ENCODE data around the gene MANF.
A peak's percentile ranks its signal among the peaks of the same experiment; 100 is the strongest.
"Not testable (repeated sequence)": the region's sequence is repeated elsewhere in the genome, so short reads cannot be mapped to it uniquely, and the experiment has no call there.

The MANF gene

DNA sequence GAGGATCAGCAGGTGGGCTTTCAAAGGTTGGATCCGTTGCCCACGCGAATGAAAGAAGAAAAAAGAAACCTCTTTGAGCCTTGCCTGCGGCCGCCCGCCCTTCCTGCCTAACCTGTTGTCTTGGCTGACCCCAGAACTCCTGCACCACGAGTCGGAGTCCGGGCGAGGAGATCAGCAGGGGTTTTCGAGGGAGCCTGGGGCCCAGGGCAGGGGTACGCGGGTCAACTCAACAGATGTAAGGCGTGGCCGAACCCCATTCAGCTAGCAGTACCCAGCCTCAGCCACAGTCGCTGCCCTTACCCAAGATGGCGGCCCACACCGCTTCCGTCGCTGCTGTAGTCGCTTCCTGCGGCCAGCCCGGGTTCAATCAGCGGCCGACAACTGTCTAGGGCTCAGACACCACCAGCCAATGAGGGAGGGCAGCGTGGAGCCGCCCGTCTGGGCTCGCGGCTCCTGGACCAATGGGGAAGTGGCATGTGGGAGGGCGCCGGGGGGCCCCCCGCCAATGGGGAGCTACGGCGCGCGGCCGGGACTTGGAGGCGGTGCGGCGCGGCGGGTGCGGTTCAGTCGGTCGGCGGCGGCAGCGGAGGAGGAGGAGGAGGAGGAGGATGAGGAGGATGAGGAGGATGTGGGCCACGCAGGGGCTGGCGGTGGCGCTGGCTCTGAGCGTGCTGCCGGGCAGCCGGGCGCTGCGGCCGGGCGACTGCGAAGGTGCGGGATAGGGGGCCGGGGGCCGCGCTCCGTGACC is at the start of gene MANF:
TSS of gene MANF (plus strand) at position 566 of the 748 bp plus-strand sequence. CDS start at position 618, 52 bp downstream.
- DNase-seq (ENCODE audit: low read depth in 2 of 2), result peak; percentile 97 to 98

GRCh38 chr3:51336261-51336660 is 48.8 kb upstream of the MANF start:
- DNase-seq (ENCODE audit: low read depth in 2 of 2), result no peak

DNA sequence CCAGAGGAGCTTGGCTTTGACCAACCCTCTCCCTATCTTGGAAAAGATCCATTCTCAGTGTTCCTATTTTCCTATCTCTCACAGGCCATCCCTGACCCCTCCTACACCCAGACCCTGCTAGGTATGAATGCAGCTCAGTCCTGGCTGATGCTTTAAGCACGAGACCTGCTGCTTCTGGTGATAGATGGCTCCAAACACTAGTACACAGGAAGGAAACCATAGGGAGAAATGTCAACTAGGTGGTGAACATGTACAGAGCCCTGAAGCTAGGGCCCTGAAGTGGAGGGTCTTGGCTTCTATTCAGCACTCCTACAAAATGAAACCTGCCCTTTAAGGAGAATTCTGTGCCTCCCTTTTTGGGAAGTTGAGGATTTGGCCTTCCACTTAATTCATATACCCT is 47.4 kb upstream of the MANF start:
- DNase-seq (ENCODE audit: low read depth in 2 of 2), result no peak

DNA sequence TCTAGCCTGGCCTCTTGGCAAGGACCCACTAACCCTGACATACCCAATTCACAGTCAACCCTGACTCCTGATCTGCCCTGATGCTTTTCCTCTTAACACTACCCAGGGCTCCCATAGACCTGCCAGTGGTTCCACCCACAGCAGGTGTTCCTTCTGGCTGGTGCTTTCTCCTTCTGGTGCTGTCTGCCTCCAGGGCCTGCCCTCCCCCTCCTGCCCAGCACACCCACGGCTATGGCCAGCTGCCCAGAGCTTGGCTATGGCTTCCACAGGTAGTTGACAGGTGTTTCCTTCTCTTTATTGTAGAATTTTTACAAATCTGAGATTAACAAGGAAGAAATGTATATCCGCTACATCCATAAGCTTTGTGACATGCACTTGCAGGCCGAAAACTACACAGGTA is 46.5 kb upstream of the MANF start:
- DNase-seq (ENCODE audit: low read depth in 2 of 2), result no peak

GRCh38 chr3:51340013-51340829 is 44.9 kb upstream of the MANF start:
- no peak for DNase-seq (ENCODE audit: low read depth in 2 of 2)

- DNase-seq (ENCODE audit: low read depth in 2 of 2), result no peak
Measured at GRCh38 chr3:51340989-51341636, 44.0 kb upstream of the MANF start.

DNA sequence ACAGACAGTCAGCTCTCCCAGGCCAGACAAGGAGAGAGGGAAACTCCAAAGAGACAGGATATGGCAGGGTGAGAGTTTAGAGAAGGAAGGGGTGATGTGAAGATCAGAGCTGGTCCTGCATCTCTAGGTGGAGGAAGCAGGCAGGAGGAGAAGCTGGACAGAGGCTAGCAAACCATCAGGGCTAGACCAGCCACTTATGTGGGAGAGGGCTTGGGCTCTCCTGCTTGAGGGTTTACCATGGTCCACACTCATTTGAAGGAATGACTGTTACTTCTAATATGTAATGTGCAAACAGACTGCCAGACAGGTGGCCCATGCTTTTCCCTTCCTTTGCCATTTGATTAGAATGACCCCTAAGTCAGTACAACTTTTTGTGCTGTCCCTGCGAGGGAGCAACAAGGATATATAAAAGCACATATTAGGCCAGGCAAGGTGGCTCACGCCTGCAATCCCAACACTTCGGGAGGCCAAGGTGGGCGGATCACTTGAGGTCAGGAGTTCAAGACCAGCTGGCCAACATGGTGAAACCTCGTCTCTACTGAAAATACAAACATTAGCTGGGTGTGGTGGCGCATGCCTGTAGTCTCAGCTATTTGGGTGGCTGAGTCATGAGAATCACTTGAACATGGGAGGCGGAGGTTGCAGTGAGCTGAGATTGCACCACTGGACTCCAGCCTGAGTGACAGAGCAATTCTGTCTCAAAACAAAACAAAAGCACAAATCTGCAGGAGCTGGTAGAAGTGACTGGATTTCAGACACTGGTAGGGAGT is 41.0 kb upstream of the MANF start:
- DNase-seq (ENCODE audit: low read depth in 2 of 2), result no peak

DNA sequence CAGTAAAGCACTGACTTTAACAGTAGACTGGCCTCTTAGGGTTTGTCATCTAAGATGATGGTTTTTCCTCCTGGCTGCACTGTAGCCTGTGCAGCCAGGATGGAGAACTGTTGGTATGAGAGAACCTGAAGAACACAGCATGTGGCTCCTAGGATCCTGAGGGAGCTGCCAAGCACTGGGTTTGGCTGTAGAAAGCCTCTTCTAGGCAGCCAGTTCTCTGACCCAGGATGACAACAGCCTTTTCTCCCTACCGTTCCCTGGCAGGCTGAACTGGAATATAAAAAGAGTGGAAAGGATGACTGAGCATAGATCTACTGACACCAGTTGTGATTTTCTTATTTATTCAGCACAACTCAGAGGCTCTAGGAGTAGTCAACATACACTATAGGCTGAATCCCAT is 34.3 kb upstream of the MANF start:
- DNase-seq (ENCODE audit: low read depth in 2 of 2), result no peak

DNA sequence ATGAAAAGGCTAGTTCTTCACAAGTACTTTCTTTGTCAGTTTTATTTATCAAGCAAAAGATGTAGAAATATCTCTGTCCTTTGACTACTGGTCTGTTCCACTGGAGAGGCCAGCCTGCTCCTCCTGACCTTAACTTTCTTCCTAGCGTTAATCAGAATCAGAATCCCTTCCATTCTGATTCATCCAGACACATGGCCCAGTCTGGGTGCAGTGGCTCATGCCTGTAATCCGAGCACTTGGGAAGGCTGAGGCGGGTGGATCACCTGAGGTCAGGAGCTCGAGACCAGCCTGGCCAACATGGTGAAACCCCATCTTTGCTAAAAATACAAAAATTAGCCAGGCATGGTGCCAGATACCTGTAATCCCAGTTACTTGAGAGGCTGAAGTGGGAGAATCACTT is 32.0 kb upstream of the MANF start:
- DNase-seq (ENCODE audit: low read depth in 2 of 2), result no peak

- peak in 1 of 2 donors; percentile 3 for DNase-seq (ENCODE audit: low read depth in 2 of 2)
Measured at GRCh38 chr3:51353691-51354090, 31.4 kb upstream of the MANF start.

DNA sequence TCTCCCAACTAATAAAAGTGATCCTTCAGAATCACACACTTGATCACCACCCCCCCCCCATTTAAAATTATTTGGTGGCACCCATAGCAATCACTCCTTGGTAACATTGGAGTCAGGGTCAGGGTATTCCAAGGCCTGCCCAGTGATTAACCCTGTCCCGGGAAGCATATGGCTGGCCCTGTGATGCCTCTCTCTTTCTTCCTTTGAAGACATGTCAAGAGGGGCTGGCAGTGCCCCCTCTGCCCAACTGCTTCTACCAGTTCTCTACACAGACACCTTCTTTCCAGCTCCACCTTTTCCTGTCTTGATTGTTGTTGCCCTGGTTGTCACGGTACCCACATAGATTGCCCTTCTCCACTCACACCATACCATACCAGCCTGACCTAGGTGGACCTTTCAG is 30.9 kb upstream of the MANF start:
- no peak for DNase-seq (ENCODE audit: low read depth in 2 of 2)

DNA sequence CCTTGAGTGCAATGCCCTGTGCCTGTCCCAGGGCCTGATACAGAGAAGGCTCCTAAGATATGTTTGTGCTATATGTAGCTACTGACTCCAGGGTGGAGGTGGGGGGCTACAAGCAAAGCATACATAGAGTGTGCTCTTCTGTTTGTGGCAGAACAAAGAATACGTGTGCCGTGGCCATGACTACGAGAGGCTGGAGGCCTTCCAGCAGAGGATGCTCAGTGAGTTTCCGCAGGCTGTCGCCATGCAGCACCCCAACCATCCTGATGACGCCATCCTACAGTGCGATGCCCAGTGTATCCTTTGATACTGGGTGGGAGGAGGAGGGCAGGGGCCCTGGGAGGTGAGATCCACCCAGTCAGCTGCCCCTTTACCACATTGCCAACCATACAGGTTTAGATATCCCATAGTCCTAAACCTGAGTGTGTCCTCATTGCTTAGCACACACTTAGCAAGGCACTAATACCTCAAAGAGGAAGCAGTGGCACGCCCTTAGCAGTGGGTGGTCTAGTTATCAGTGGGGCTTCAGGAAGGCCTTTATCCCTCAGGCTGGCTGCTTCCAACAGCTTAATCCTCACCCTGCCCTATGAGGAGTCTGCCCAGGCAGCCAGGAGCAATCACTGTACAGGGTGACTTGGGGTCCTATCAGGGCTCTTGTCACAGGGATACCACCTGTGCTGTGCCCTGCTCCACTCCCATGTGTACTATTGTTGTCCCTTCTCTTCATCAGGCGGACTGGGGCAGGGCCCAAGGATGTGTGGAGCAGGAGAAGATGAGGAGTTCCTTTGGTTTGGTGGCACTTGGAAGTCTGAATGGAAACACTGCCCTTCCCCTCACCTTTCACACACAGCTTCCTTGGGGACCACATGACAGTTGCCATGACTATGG is 30.1 kb upstream of the MANF start:
- no peak for DNase-seq (ENCODE audit: low read depth in 2 of 2)

- DNase-seq (ENCODE audit: low read depth in 2 of 2), result no peak
Measured at GRCh38 chr3:51355891-51356578, 29.1 kb upstream of the MANF start.

DNA sequence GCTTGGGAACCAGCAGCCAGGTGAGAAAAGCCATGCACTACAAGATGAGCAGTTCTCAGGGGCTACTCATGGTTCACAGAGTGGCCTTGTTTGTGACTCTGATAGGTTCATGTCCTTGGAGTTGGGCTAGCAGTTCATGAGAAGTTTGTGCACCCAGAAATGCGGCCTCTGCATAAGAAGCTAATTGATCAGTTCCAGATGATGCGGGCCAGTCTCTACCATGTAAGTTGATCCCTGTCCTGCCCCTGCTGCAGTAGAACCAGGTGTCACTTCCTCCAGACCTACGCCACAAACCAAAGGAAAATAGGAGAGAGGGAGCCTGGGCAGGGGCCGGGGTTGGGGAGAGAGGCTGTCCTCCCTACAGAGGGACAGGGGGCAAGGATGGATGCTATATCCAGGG is 27.2 kb upstream of the MANF start:
- no peak for DNase-seq (ENCODE audit: low read depth in 2 of 2)

- DNase-seq (ENCODE audit: low read depth in 2 of 2), result no peak
Measured at GRCh38 chr3:51358981-51359380, 26.1 kb upstream of the MANF start.

GRCh38 chr3:51360806-51361205 is 24.3 kb upstream of the MANF start:
- no peak for DNase-seq (ENCODE audit: low read depth in 2 of 2)

DNA sequence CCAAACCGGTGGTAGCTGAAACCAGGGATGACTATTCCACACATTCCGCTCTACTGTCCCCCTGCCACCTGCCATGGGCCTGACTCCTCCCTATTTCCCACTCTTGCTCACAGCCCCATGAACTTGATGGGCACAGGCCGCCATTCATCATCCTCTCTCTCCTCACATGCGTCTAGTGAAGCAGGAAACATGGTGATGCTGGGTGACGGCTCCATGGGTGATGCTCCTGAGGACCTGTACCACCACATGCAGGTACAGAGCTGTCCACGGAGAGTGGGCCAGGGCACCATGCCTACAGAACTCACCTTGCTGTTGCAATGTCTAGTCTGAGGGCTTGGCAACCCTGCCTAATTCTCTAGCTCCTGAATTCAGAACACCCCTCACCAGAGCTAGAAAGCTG is 23.3 kb upstream of the MANF start:
- DNase-seq (ENCODE audit: low read depth in 2 of 2), result no peak

DNA sequence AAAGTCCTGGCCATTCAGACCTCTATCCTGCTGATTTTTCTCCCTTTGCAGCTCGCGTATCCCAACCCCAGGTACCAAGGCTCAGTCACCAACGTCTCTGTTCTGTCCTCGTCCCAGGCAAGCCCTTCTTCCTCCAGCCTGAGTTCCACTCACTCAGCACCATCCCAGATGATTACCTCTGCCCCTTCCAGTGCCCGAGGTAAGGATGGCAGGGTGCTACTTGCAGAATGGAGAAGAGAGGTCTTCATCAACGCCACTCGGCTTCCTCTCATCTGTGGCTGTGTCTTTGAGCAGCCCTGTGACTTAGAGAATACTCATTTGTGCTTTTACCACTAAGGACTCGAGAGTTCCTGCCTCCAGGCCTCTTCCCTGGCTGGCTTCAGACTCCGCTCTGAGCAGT is 22.6 kb upstream of the MANF start:
- no peak for DNase-seq (ENCODE audit: low read depth in 2 of 2)

DNA sequence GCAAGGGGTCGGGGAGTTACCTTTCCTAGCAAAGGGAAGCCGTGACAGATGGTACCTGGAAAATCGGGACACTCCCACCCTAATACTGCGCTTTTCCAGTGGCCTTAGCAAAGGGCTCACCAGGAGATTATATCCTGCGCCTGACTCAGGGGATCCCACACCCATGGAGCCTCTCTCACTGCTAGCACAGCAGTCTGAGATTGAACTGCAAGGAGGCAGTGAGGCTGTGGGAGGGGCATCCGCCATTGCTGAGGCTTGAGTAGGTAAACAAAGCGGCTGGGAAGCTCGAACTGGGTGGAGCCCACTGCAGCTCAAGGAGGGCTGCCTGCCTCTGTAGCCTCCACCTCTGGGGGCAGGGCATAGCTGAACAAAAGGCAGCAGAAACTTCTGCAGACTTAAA is 16.8 kb upstream of the MANF start:
- not testable (repeated sequence) for DNase-seq (ENCODE audit: low read depth in 2 of 2)

DNA sequence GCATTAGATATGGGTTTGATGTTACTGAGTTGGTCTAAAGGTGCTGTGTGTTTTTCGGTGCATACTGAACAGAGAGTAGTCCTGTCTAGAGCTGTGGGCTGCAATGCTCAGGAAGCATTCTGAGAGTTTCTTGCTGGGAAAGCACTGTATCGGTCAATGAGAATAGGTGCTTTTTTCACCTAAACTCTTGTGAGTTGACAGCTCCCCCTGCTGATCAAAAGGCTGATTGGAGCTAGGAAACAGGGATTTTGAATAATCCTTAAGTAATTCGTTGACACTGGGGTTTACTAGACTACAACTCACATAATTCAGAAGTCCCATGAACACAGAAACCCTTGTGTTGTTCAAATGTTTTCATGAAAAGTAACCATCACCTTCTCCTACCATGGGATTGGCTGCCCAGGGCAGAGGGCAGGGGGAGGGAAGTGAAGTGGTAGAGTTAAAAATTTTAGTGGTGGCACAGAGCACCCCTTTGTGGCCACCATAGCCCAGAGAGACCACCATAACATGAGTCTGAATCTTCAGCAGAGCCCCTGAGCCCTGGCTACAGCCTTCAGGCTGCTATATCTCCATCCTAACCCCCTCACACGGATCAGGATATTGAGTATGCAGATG is 13.0 kb upstream of the MANF start:
- DNase-seq (ENCODE audit: low read depth in 2 of 2), result no peak
